A549 (cell line): Measurements from ENCODE around the gene CELF2. TPM values are rescaled to one million over a fixed set of nuclear protein-coding genes. Genes with fewer than 3 reads are reported as not detected.

Source experiments
- ATAC-seq, 2 experiments: fragments of 200-7000 bp in 1 of 2; fragments of >200 bp in 1 of 2; cut with Nextera tagmentation in 1 of 2; cut with Tn5 transposase in 1 of 2; 3 replicates each; pipeline versions ENCODE4 v1.8.0 to v1.9.1; 2018 to 2020; ENCODE audit warnings: mild to moderate bottlenecking in 1 of 2, moderate library complexity in 1 of 2
- CTCF ChIA-PET: fragments of 300-600 bp; sonication (Branson Sonifier 250); formaldehyde crosslinking; extraction: SDS; loops from one replicate; lab custom pipeline; 2021; ENCODE audit warnings: antibody characterized with exemption, inconsistent platforms; lab: Yijun Ruan, JAX
- POLR2A ChIA-PET: fragments of 350-600 bp; formaldehyde crosslinking; extraction: SDS; loops from one replicate; lab custom pipeline; 2021; ENCODE audit warnings: antibody characterized with exemption, inconsistent platforms; lab: Yijun Ruan, JAX
- DNase-seq, 2 experiments: peaks; one replicate each; pipeline versions ENCODE4 v3.0.0 to v3.0.0-alpha.2; 2011 to 2016; ENCODE audit warnings: low read depth in 1 of 2, low spot score in 1 of 2
- FAIRE-seq: peaks from 2 replicates; lab custom pipeline; 2011; peaks lifted over from hg19 to GRCh38; lab: Jason Lieb, UNC
- H3K27ac ChIP-seq, 2 experiments: fragments of >200 bp; sonication (Bioruptor Twin); formaldehyde crosslinking; 3 replicates each; pipeline ENCODE4 v1.5.1; 2016 to 2017
- H3K4me1 ChIP-seq: fragments of >200 bp; sonication (Bioruptor Twin); formaldehyde crosslinking; 3 replicates; pipeline ENCODE4 v1.6.1; 2016
- H3K4me2 ChIP-seq: fragments of >200 bp; sonication (Bioruptor Twin); formaldehyde crosslinking; 3 replicates; pipeline ENCODE4 v1.6.1; 2016
- H3K4me3 ChIP-seq: fragments of >200 bp; sonication (Bioruptor Twin); formaldehyde crosslinking; 3 replicates; pipeline ENCODE4 v1.5.1; 2016
- H3K9me3 ChIP-seq: fragments of >200 bp; sonication (Bioruptor Twin); formaldehyde crosslinking; 3 replicates; pipeline ENCODE4 v1.6.1; 2016
- CBX8 ChIP-seq: fragments of 200-600 bp; sonication (generic); IDR thresholded peaks from 2 replicates; pipeline ENCODE4 v1.6.1; 2016
- ELK1 ChIP-seq: fragments of 150-350 bp; IDR thresholded peaks from 2 replicates; pipeline ENCODE4 v1.6.1; 2014; ENCODE audit warnings: low read depth, mild to moderate bottlenecking, low read length
- FOSB ChIP-seq: fragments of 250-450 bp; sonication (Bioruptor Pico); IDR thresholded peaks from 2 replicates; pipeline ENCODE4 v1.5.0; 2020; ENCODE audit warnings: mild to moderate bottlenecking, moderate library complexity
- FOSL2 ChIP-seq, 2 experiments: fragments of 450-650 bp in 1 of 2; fragments of >200 bp in 1 of 2; sonication (Bioruptor Twin) in 1 of 2; formaldehyde crosslinking; IDR thresholded peaks; 2 replicates each; pipeline versions ENCODE4 v1.5.0 to v1.6.1; 2016 to 2020; ENCODE audit warnings: mild to moderate bottlenecking in 1 of 2, moderate library complexity in 1 of 2
- GATA3 ChIP-seq: IDR thresholded peaks from 2 replicates; pipeline ENCODE4 v1.6.1; 2012; ENCODE audit warnings: borderline replicate concordance
- HMGXB4 ChIP-seq: fragments of 250-450 bp; sonication (Bioruptor Pico); IDR thresholded peaks from 2 replicates; pipeline ENCODE4 v1.5.0; 2021; ENCODE audit warnings: mild to moderate bottlenecking, moderate library complexity, borderline replicate concordance
- HOXA7 ChIP-seq: fragments of 250-450 bp; sonication (Bioruptor Pico); IDR thresholded peaks from 2 replicates; pipeline ENCODE4 v1.5.0; 2020; ENCODE audit warnings: mild to moderate bottlenecking, moderate library complexity
- HOXB5 ChIP-seq: fragments of 250-450 bp; sonication (Bioruptor Pico); IDR thresholded peaks from 2 replicates; pipeline ENCODE4 v1.5.0; 2020; ENCODE audit warnings: mild to moderate bottlenecking, moderate library complexity
- POLR2A ChIP-seq: IDR thresholded peaks from 2 replicates; pipeline ENCODE4 v1.6.1; 2012; ENCODE audit warnings: mild to moderate bottlenecking, low read length
- RNF2 ChIP-seq: fragments of 200-600 bp; sonication (generic); IDR thresholded peaks from 2 replicates; pipeline ENCODE4 v1.6.1; 2016; ENCODE audit warnings: low read depth, mild to moderate bottlenecking, antibody characterized with exemption, moderate library complexity, borderline replicate concordance
- SREBF2 ChIP-seq: fragments of 450-650 bp; IDR thresholded peaks from 2 replicates; pipeline ENCODE4 v1.6.1; 2014; ENCODE audit warnings: mild to moderate bottlenecking, moderate library complexity
- ZC3H11A ChIP-seq: fragments of 450-650 bp; IDR thresholded peaks from 2 replicates; pipeline ENCODE4 v1.6.1; 2014; ENCODE audit warnings: antibody characterized with exemption, mild to moderate bottlenecking
- WGBS: methylation state at CpG from one replicate; pipeline ENCODE4 v1.1.6; 2017; ENCODE audit errors: missing lambda C conversion rate; 5-methylcytosine and 5-hydroxymethylcytosine counted together
- polyA plus RNA-seq, 4 experiments: library from polyadenylated mRNA; depleted of rRNA in 3 of 4; stranded (reverse); fragments of >200 nt; fragmentation: RNase III in 1 of 4; extraction: RNeasy Plus Mini Kit Qiagen cat#74134 plus additional on column Dnase treatment in 1 of 4; gene quantifications; 2 replicates in 3 of 4; 3 replicates in 1 of 4; pipeline ENCODE4 v1.2.3, GENCODE V29; 2011 to 2017
- TF ChIP-seq, protein P1 (sequence below): fragments of 450-650 bp; IDR thresholded peaks from 2 replicates; pipeline ENCODE4 v1.6.1; 2014; ENCODE audit warnings: antibody characterized with exemption
- TF ChIP-seq, protein P2 (sequence below): fragments of 250-450 bp; sonication (Bioruptor Pico); IDR thresholded peaks from 2 replicates; pipeline ENCODE4 v1.5.0; 2020; ENCODE audit warnings: low read depth, mild to moderate bottlenecking, moderate library complexity
- TF ChIP-seq, protein P3 (sequence below): IDR thresholded peaks from 2 replicates; pipeline ENCODE4 v1.6.1; 2012

Gene CELF2
- polyA plus RNA-seq, 2 of the 4 experiments (the other 2 are of a cell fraction) = 0.01 to 0.03 TPM

- TF ChIP-seq, protein P1, sequence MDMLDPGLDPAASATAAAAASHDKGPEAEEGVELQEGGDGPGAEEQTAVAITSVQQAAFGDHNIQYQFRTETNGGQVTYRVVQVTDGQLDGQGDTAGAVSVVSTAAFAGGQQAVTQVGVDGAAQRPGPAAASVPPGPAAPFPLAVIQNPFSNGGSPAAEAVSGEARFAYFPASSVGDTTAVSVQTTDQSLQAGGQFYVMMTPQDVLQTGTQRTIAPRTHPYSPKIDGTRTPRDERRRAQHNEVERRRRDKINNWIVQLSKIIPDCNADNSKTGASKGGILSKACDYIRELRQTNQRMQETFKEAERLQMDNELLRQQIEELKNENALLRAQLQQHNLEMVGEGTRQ = no peak
- TF ChIP-seq, all 56 proteins: peak for 0
- ChIA-PET POLR2A (no interaction called here), CTCF (interaction anchor here (1.0 kb wide), 1 partner anchor 12 kb away, joined by 3 read pairs; no protein-coding TSS in a partner anchor)
- no peak overlapping the region for H3K4me2 ChIP-seq
- no peak for FAIRE-seq
- no peak for ATAC-seq
- H3K27ac ChIP-seq = no peak overlapping the region
- H3K4me1 ChIP-seq = no peaks in the 10 kb centered on the region
- no peak overlapping the region for H3K4me3 ChIP-seq
- no peak for DNase-seq
- 25% methylated on average over 12 of the region's 12 CpGs for WGBS
- H3K9me3 ChIP-seq = no peaks in the 10 kb centered on the region
Observed at GRCh38 chr10:11335167-11335652, 317.5 kb downstream of the CELF2 start.

GRCh38 chr10:11335881-11336430, 318.3 kb downstream of the CELF2 start:
- DNase-seq (no peak), ATAC-seq (no peak)
- TF ChIP-seq FOSL2 (IDR thresholded peaks at IDR 0.05) (no peak), FOSL2 (CRISPR knock-in tag; IDR thresholded peaks at IDR 0.05) (no peak), HOXB5 (no peak), CBX8 (no peak), POLR2A (no peak), ELK1 (no peak), ZC3H11A (no peak), GATA3 (no peak), SREBF2 (no peak)

DNA sequence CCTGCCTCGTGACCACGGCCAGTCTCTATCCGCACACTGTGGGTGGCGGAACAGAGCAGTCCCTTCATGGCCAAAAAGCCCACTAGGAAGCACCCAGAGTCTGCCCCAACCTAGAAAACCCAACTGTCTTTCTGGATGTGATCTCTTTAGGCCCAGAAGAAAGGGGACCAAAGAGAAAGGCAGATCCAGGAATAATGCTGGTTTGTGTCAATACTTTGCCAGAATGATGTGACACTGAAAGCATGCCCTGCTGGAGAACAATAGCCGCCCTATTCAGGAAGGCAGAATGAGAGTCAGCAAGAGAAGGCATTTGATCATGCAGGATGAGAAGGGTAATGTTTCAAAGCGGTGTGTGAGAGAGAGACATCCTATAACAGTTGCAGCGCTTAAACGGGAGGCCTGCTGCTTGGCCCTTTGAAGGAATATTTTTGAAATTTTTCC, 319.1 kb downstream of the CELF2 start:
- no peak for ATAC-seq
- H3K4me1 ChIP-seq = no peaks in the 10 kb centered on the region
- no peak for FAIRE-seq
- WGBS = 66% methylated on average over 8 of the region's 8 CpGs
- DNase-seq = no peak
- CTCF ChIA-PET = no interaction called here
- H3K9me3 ChIP-seq = no peaks in the 10 kb centered on the region
- TF ChIP-seq FOSB (CRISPR knock-in tag) = no peak
- TF ChIP-seq, protein P2, sequence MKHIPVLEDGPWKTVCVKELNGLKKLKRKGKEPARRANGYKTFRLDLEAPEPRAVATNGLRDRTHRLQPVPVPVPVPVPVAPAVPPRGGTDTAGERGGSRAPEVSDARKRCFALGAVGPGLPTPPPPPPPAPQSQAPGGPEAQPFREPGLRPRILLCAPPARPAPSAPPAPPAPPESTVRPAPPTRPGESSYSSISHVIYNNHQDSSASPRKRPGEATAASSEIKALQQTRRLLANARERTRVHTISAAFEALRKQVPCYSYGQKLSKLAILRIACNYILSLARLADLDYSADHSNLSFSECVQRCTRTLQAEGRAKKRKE = no peak
- TF ChIP-seq, protein P1 = no peak
- TF ChIP-seq, protein P3, sequence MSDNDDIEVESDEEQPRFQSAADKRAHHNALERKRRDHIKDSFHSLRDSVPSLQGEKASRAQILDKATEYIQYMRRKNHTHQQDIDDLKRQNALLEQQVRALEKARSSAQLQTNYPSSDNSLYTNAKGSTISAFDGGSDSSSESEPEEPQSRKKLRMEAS = no peak
- no peak for TF ChIP-seq HMGXB4 (CRISPR knock-in tag)
- TF ChIP-seq RNF2 = no peak
- no peak for TF ChIP-seq HOXA7 (CRISPR knock-in tag)
- no peak overlapping the region for H3K4me3 ChIP-seq
- H3K27ac ChIP-seq = no peak overlapping the region
- H3K4me2 ChIP-seq = no peak overlapping the region
- POLR2A ChIA-PET = no interaction called here

More at GRCh38 chr10:11335881-11336430, 318.3 kb downstream of the CELF2 start:
- WGBS = 41% methylated on average over 12 of the region's 12 CpGs
- no peaks in the 10 kb centered on the region for H3K9me3 ChIP-seq
- no peak for FAIRE-seq
- CTCF ChIA-PET = no interaction called here
- no peak overlapping the region for H3K4me3 ChIP-seq
- no peak overlapping the region for H3K4me2 ChIP-seq
- H3K4me1 ChIP-seq = no peaks in the 10 kb centered on the region
- POLR2A ChIA-PET = no interaction called here
- H3K27ac ChIP-seq = no peak overlapping the region
